GM10847 (cell line): ENCODE data around the gene BCLAF3.

Experiments used
- POLR2A ChIP-seq: IDR thresholded peaks from 2 replicates; pipeline ENCODE4 v1.6.1; 2011; ENCODE audit not compliant: insufficient read length; ENCODE audit errors: extremely low read depth

The BCLAF3 gene

GRCh38 chrX:19986531-19986930 lies 4.3 kb downstream of the BCLAF3 start:
- TF ChIP-seq POLR2A: no peak

GRCh38 chrX:19981947-19982346 lies 8.9 kb downstream of the BCLAF3 start:
- no peak for TF ChIP-seq POLR2A

- no peak for TF ChIP-seq POLR2A
Observed at GRCh38 chrX:19975845-19976244, 15.0 kb downstream of the BCLAF3 start.

GRCh38 chrX:19972984-19973383 lies 17.9 kb downstream of the BCLAF3 start:
- TF ChIP-seq POLR2A: no peak

GRCh38 chrX:19968276-19968675 lies 22.6 kb downstream of the BCLAF3 start:
- no peak for TF ChIP-seq POLR2A

- TF ChIP-seq POLR2A: no peak
Observed at GRCh38 chrX:19966056-19966455, 24.8 kb downstream of the BCLAF3 start.

GRCh38 chrX:19964017-19964710 lies 26.7 kb downstream of the BCLAF3 start:
- TF ChIP-seq POLR2A: no peak

- no peak for TF ChIP-seq POLR2A
Observed at GRCh38 chrX:19960913-19961312, 29.9 kb downstream of the BCLAF3 start.

GRCh38 chrX:19958552-19959486 lies 32.0 kb downstream of the BCLAF3 start:
- no peak for TF ChIP-seq POLR2A

- no peak for TF ChIP-seq POLR2A
Observed at GRCh38 chrX:19956923-19957322, 33.9 kb downstream of the BCLAF3 start.

- TF ChIP-seq POLR2A: no peak
Observed at GRCh38 chrX:19956306-19956705, 34.6 kb downstream of the BCLAF3 start.

GRCh38 chrX:19955306-19955705 lies 35.6 kb downstream of the BCLAF3 start:
- TF ChIP-seq POLR2A: no peak

- no peak for TF ChIP-seq POLR2A
Observed at GRCh38 chrX:19954335-19955096, 36.3 kb downstream of the BCLAF3 start.

GRCh38 chrX:19953145-19953544 lies 37.7 kb downstream of the BCLAF3 start:
- TF ChIP-seq POLR2A: no peak

GRCh38 chrX:19949340-19949739 lies 41.5 kb downstream of the BCLAF3 start:
- TF ChIP-seq POLR2A: no peak
